MM.1S (cell line): ENCODE data around the gene CREB3L1.
A peak's percentile ranks its signal among the peaks of the same experiment; 100 is the strongest.

Source experiments
- DNase-seq: peaks from one replicate; pipeline ENCODE4 v3.0.0-alpha.2; 2015
- H2AFZ ChIP-seq: fragments of 300-600 bp; sonication (generic); 2 replicates; pipeline ENCODE4 v1.6.0; 2016; ENCODE audit warnings: antibody characterized with exemption, low read length
- H3F3A ChIP-seq: fragments of 300-600 bp; sonication (generic); 2 replicates; pipeline ENCODE4 v1.6.1; 2016; ENCODE audit warnings: mild to moderate bottlenecking, antibody characterized with exemption, low read length, moderate library complexity, mixed read lengths; ENCODE audit not compliant: insufficient read depth
- H3K27ac ChIP-seq: fragments of 300-600 bp; sonication (generic); 2 replicates; pipeline ENCODE4 v1.5.1; 2016; ENCODE audit warnings: mild to moderate bottlenecking, low read length
- H3K27me3 ChIP-seq: fragments of 300-600 bp; sonication (generic); replicated peaks from 2 replicates; pipeline ENCODE4 v1.6.0; 2016; ENCODE audit warnings: low read length; ENCODE audit not compliant: insufficient read depth
- H3K36me3 ChIP-seq: fragments of 300-600 bp; sonication (generic); replicated peaks from 2 replicates; pipeline ENCODE4 v1.6.1; 2016; ENCODE audit warnings: mild to moderate bottlenecking, low read length, mixed read lengths; ENCODE audit not compliant: insufficient read depth
- H3K4me1 ChIP-seq: fragments of 300-600 bp; sonication (generic); 2 replicates; pipeline ENCODE4 v1.6.1; 2016; ENCODE audit warnings: low read length, mixed read lengths
- H3K4me2 ChIP-seq: fragments of 300-600 bp; sonication (generic); 2 replicates; pipeline ENCODE4 v1.6.0; 2016; ENCODE audit warnings: low read depth, low read length
- H3K4me3 ChIP-seq: fragments of 300-600 bp; sonication (generic); 2 replicates; pipeline ENCODE4 v1.5.1; 2016; ENCODE audit warnings: low read length, mixed read lengths
- H3K79me2 ChIP-seq: fragments of 300-600 bp; sonication (generic); 2 replicates; pipeline ENCODE4 v1.6.1; 2016; ENCODE audit warnings: mixed run types, low read length, mixed read lengths
- H3K9ac ChIP-seq: fragments of 300-600 bp; sonication (generic); 2 replicates; pipeline ENCODE4 v1.6.1; 2016; ENCODE audit warnings: low read length, mixed read lengths
- H3K9me2 ChIP-seq: fragments of 300-600 bp; sonication (generic); replicated peaks from 2 replicates; pipeline ENCODE4 v1.6.1; 2016; ENCODE audit warnings: mild to moderate bottlenecking, low read length, mixed read lengths; ENCODE audit not compliant: insufficient read depth
- H3K9me3 ChIP-seq: fragments of 300-600 bp; sonication (generic); replicated peaks from 2 replicates; pipeline ENCODE4 v1.6.1; 2016; ENCODE audit warnings: mild to moderate bottlenecking, low read length, mixed read lengths; ENCODE audit not compliant: insufficient read depth
- H4K20me1 ChIP-seq: fragments of 300-600 bp; sonication (generic); 2 replicates; pipeline ENCODE4 v1.6.1; 2016; ENCODE audit warnings: mild to moderate bottlenecking, low read length, moderate library complexity, mixed read lengths; ENCODE audit not compliant: insufficient read depth
- CTCF ChIP-seq: fragments of 300-600 bp; sonication (generic); IDR thresholded peaks from 2 replicates; pipeline ENCODE4 v1.5.1; 2016; ENCODE audit warnings: antibody characterized with exemption, low read length, mixed read lengths
- EZH2 ChIP-seq: fragments of 300-600 bp; sonication (generic); optimal IDR thresholded peaks from 2 replicates; pipeline ENCODE3; 2017; ENCODE audit warnings: low read depth, mild to moderate bottlenecking, antibody characterized with exemption, low read length, mixed read lengths
- EZH2phosphoT487 ChIP-seq: fragments of 300-600 bp; sonication (generic); IDR thresholded peaks from 2 replicates; pipeline ENCODE4 v1.6.1; 2018; ENCODE audit warnings: antibody characterized with exemption, low read length

Gene CREB3L1

GRCh38 chr11:46309814-46310259, 32.4 kb downstream of the CREB3L1 start:
- no peaks in the 10 kb centered on the region for H3K79me2 ChIP-seq
- no peaks in the 10 kb centered on the region for H3F3A ChIP-seq
- H3K27me3 ChIP-seq: no peaks in the 10 kb centered on the region; the same call in 1 of the 2 replicates
- no peak overlapping the region for H3K9ac ChIP-seq
- no peak overlapping the region for H3K4me2 ChIP-seq
- H3K9me3 ChIP-seq: no peaks in the 10 kb centered on the region
- 0 out of 2 replicates have a peak overlapping the region, but pooled peaks have one; percentile 15 for H2AFZ ChIP-seq
- H3K9me2 ChIP-seq: no peaks in the 10 kb centered on the region
- H3K4me3 ChIP-seq: no peak overlapping the region
- no peak for TF ChIP-seq EZH2
- TF ChIP-seq CTCF: no peak
- TF ChIP-seq EZH2phosphoT487: no peak
- H3K36me3 ChIP-seq: no peaks in the 10 kb centered on the region
- no peaks in the 10 kb centered on the region for H3K4me1 ChIP-seq
- no peak overlapping the region for H3K27ac ChIP-seq
- H4K20me1 ChIP-seq: no peaks in the 10 kb centered on the region
- no peak for DNase-seq

GRCh38 chr11:46315033-46315738, 37.7 kb downstream of the CREB3L1 start:
- Histone ChIP-seq H3K9me2 (no peaks in the 10 kb centered on the region), H3K27ac (no peak overlapping the region), H3K27me3 (no peaks in the 10 kb centered on the region), H2AFZ (no peak overlapping the region), H3K9ac (no peak overlapping the region), H3K36me3 (no peaks in the 10 kb centered on the region), H3K4me3 (no peak overlapping the region), H3K4me2 (peak overlapping the region; percentile 4; the same call in 1 of the 2 replicates), H4K20me1 (no peaks in the 10 kb centered on the region), H3K4me1 (peaks cover 7% of the 10 kb centered on the region; the same call in 1 of the 2 replicates), H3F3A (no peaks in the 10 kb centered on the region), H3K9me3 (no peaks in the 10 kb centered on the region), H3K79me2 (no peaks in the 10 kb centered on the region)
- TF ChIP-seq EZH2phosphoT487 (no peak), EZH2 (no peak), CTCF (peak; percentile 93)
- DNase-seq: peak; percentile 53

- no peak overlapping the region for H3K9ac ChIP-seq
- H3F3A ChIP-seq: no peaks in the 10 kb centered on the region
- no peaks in the 10 kb centered on the region for H3K36me3 ChIP-seq
- H3K4me3 ChIP-seq: no peak overlapping the region
- no peaks in the 10 kb centered on the region for H3K9me3 ChIP-seq
- H3K79me2 ChIP-seq: no peaks in the 10 kb centered on the region
- H3K4me1 ChIP-seq: peaks cover 7% of the 10 kb centered on the region; the same call in 1 of the 2 replicates
- no peak overlapping the region for H3K27ac ChIP-seq
- no peak for TF ChIP-seq EZH2phosphoT487
- TF ChIP-seq EZH2: no peak
- TF ChIP-seq CTCF: no peak
- no peak overlapping the region for H2AFZ ChIP-seq
- H3K27me3 ChIP-seq: no peaks in the 10 kb centered on the region
- H3K9me2 ChIP-seq: no peaks in the 10 kb centered on the region
- no peak for DNase-seq
- H3K4me2 ChIP-seq: no peak overlapping the region
- H4K20me1 ChIP-seq: no peaks in the 10 kb centered on the region
Measured at GRCh38 chr11:46315783-46316563, 38.5 kb downstream of the CREB3L1 start.
